Astrocyte of the spinal cord (primary cell): Measurements from ENCODE around the gene JAG1.

ENCODE experiments used
- DNase-seq: peaks from one replicate; pipeline ENCODE4 v3.0.0; 2011; ENCODE audit warnings: low read depth, low spot score
- H3K4me3 ChIP-seq: 2 replicates; pipeline ENCODE4 v1.5.1; 2011; ENCODE audit warnings: low read depth, mild to moderate bottlenecking, low read length, moderate library complexity
- CTCF ChIP-seq: IDR thresholded peaks from 2 replicates; pipeline ENCODE4 v1.5.1; 2012; ENCODE audit warnings: low read depth, mild to moderate bottlenecking, low read length, inconsistent platforms
- in situ Hi-C: cut with HindIII; loops from 2 replicates; pipeline ENCODE4 v1.10.0; 2017; ENCODE audit warnings: low sequenced_read_pairs

Gene JAG1

DNA sequence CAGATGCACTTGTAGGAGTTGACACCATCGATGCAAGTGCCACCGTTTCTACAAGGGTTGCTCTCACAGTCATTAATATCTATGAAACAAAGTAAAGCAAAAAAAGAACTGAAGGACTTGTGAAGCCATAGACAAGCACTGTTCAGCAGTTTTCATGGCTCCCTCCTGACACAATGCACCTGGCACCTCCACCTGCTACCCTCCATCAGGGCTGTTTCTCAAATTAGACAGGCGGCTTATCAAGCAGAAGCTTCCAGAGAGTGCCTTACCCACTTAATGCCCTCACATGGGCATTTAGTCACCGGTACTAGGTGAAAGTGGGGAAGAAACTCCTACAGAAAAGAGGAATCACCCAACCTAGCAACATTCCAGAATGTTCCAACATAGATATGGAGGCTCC is 27.8 kb downstream of the JAG1 start:
- H3K4me3 ChIP-seq, result no peak overlapping the region
- no peak for DNase-seq
- in situ Hi-C loops, result no loop called here
- TF ChIP-seq CTCF, result no peak

DNA sequence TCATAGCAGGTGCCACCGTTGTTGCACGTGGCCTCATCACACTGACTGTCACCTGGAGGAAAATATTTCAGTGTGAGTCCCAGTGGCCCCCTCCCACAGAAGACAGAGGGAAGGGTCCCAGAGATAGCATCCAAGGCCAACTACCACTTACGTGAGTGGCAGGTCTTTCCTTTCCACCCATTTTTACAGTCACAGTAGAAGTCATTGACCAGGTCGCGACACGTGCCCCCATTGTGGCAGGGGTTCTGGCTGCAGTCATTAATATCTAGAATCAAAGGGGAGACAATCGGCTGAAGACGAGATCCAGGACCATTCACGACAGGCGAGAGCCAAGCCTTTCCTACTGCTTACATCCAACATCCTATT is 28.6 kb downstream of the JAG1 start:
- in situ Hi-C loops, result no loop called here

DNA sequence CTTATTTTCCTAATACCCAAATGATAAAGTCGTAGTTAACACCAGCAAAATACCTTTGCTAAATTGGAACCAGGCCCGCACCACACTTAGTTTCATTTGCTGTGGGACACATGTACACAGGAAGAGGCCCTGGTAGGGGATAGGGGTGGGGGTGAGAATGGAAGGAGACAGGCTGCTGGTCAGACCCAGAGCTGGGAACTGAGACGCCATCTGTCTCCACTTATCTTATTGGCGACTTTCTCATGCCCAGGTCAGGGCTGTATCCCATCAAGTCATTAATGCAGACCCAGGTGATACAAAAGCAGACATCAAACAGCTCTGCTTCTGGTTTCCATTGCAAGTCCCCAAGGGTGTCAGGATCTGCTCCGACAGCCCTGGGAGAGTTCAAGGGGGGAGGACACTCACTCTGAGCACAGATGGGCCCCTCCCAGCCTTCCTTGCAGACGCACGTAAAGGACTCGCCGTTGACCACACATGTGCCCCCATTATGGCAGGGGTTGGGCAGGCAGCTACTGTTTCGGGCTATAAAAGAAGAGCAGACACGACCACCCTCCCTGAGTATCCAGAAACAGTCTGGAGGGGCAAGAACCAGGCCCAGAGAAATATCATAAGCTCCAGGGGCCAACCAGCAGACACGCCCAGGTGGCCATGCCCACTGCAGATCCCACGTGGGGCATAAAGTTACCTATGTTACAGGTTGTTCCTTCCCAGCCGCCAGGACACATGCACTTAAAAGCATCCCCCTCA is 29.2 kb downstream of the JAG1 start:
- no peak for TF ChIP-seq CTCF
- H3K4me3 ChIP-seq, result no peak overlapping the region
- no peak for DNase-seq
- in situ Hi-C loops, result no loop called here

More for the DNA sequence above, 28.6 kb downstream of the JAG1 start:
- no peak for TF ChIP-seq CTCF
- no peak overlapping the region for H3K4me3 ChIP-seq
- DNase-seq, result no peak

DNA sequence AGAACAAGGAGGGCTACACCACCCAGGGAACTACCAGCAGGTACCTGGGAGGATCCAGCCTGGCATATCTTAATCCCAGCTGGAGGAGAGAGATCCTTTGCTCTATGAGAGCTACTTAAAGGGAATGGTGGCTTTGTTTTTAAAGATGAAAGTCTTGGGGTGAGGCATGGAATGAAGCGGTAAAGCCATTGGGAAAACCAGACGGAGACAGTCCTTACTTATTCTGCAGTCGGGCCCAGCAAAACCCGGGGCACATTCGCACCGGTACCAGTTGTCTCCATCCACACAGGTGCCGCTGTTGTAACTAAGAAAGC is 30.3 kb downstream of the JAG1 start:
- no peak overlapping the region for H3K4me3 ChIP-seq
- no peak for DNase-seq
- TF ChIP-seq CTCF, result no peak
- in situ Hi-C loops, result no loop called here

DNA sequence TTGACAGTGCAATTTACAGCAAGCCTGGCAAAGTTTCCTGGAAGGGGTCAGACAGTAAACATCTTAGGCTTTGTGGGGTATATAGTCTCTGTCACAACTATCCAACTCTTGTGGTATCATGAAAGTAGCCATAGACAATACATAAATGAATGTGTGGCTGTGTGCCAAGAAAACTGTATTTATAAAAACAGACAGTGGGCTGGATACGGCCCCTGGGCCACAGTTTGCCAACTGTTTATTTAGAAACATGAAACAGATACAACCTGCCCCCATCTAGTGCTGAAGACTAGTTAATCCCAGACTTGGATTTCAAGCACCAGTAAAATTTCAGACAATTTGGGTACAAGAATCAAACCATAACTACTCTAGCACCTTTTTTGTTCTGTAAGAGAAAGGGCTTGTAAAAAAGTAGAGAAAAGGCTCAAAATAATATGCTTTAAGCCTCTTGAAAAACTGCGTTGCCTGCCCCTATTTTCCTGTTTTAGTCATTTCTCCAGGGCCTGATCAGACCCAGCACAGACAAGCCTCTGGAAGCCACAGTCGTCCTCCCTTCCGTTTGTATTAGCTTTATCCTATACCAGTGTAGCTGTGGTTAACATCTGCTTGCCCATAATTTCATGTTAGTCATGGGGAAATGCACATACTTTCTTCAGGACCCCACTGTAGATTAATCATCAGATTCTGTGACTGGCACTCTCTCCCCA is 30.8 kb downstream of the JAG1 start:
- TF ChIP-seq CTCF, result no peak
- DNase-seq, result no peak
- in situ Hi-C loops, result no loop called here
- H3K4me3 ChIP-seq, result no peak overlapping the region

GRCh38 chr20:10641893-10642292 is 31.9 kb downstream of the JAG1 start:
- in situ Hi-C loops, result no loop called here
- no peak overlapping the region for H3K4me3 ChIP-seq
- DNase-seq, result no peak
- TF ChIP-seq CTCF, result no peak
